HEK293 (cell line): Measurements from ENCODE around the gene LAPTM4A.

Experiments used
- ATF2 ChIP-seq: fragments of 450-650 bp; formaldehyde crosslinking; IDR thresholded peaks from 2 replicates; pipeline ENCODE4 v1.5.1; 2016; ENCODE audit warnings: missing biosample characterization, missing genetic modification characterization, low read depth
- CTCF ChIP-seq: fragments of 450-650 bp; formaldehyde crosslinking; IDR thresholded peaks from 2 replicates; pipeline ENCODE4 v1.5.1; 2016; ENCODE audit warnings: missing biosample characterization, missing genetic modification characterization
- ELK4 ChIP-seq: IDR thresholded peaks from 2 replicates; pipeline ENCODE4 v1.6.1; 2011; ENCODE audit warnings: mild to moderate bottlenecking, low read depth, low read length, borderline replicate concordance
- GLI4 ChIP-seq: fragments of 450-650 bp; formaldehyde crosslinking; IDR thresholded peaks from 2 replicates; pipeline ENCODE4 v1.5.1; 2016; ENCODE audit warnings: missing biosample characterization, missing genetic modification characterization
- KLF7 ChIP-seq: fragments of 450-650 bp; formaldehyde crosslinking; IDR thresholded peaks from 2 replicates; pipeline ENCODE4 v1.5.1; 2016; ENCODE audit warnings: missing biosample characterization, missing genetic modification characterization, borderline replicate concordance
- MYNN ChIP-seq: fragments of 450-650 bp; formaldehyde crosslinking; IDR thresholded peaks from 2 replicates; pipeline ENCODE4 v1.5.1; 2016; ENCODE audit warnings: missing biosample characterization, missing genetic modification characterization, borderline replicate concordance
- PBX3 ChIP-seq: sonication (generic); formaldehyde crosslinking; IDR thresholded peaks from 2 replicates; pipeline ENCODE4 v1.8.1; 2022; ENCODE audit warnings: mild to moderate bottlenecking, moderate library complexity, missing genetic modification reagents
- WT1 ChIP-seq: fragments of 450-650 bp; formaldehyde crosslinking; IDR thresholded peaks from 2 replicates; pipeline ENCODE4 v1.5.1; 2016; ENCODE audit warnings: missing biosample characterization, missing genetic modification characterization
- YY1 ChIP-seq: fragments of 450-650 bp; formaldehyde crosslinking; IDR thresholded peaks from 2 replicates; pipeline ENCODE4 v1.5.1; 2018; ENCODE audit warnings: missing biosample characterization, missing genetic modification characterization
- ZNF19 ChIP-seq: fragments of 450-650 bp; formaldehyde crosslinking; IDR thresholded peaks from 2 replicates; pipeline ENCODE4; 2016; ENCODE audit warnings: missing biosample characterization, missing genetic modification characterization, low read depth
- ZNF221 ChIP-seq: fragments of 450-650 bp; formaldehyde crosslinking; IDR thresholded peaks from 2 replicates; pipeline ENCODE4 v1.5.1; 2017; ENCODE audit warnings: missing biosample characterization, missing genetic modification characterization, borderline replicate concordance
- ZNF341 ChIP-seq: fragments of 450-650 bp; formaldehyde crosslinking; IDR thresholded peaks from 2 replicates; pipeline ENCODE4; 2016; ENCODE audit warnings: low read depth, missing biosample characterization, missing genetic modification characterization
- ZNF362 ChIP-seq: fragments of 450-650 bp; formaldehyde crosslinking; IDR thresholded peaks from 2 replicates; pipeline ENCODE4 v1.5.1; 2016; ENCODE audit warnings: missing biosample characterization, missing genetic modification characterization
- ZSCAN16 ChIP-seq: fragments of 450-650 bp; formaldehyde crosslinking; IDR thresholded peaks from 2 replicates; pipeline ENCODE4 v1.5.1; 2016; ENCODE audit warnings: missing biosample characterization, missing genetic modification characterization

- no peak for TF ChIP-seq CTCF (tag by site-specific recombination)
- no peak for TF ChIP-seq ELK4
- TF ChIP-seq ZNF341, result no peak
- TF ChIP-seq GLI4, result no peak
- no peak for TF ChIP-seq ZNF221 (tag by site-specific recombination)
- no peak for TF ChIP-seq WT1 (tag by site-specific recombination)
- no peak for TF ChIP-seq ZSCAN16 (tag by site-specific recombination)
- no peak for TF ChIP-seq KLF7 (tag by site-specific recombination)
- TF ChIP-seq ATF2 (tag by site-specific recombination), result no peak
- no peak for TF ChIP-seq PBX3 (CRISPR knock-in tag)
- TF ChIP-seq MYNN, result no peak
- no peak for TF ChIP-seq ZNF19 (tag by site-specific recombination)
- TF ChIP-seq ZNF362 (tag by site-specific recombination), result no peak
- no peak for TF ChIP-seq YY1
These were observed 43.5 kb upstream of the LAPTM4A start for GRCh38 chr2:20094955-20095354.
